Right lobe of liver (tissue), 6 donors: ENCODE data around the gene GATB. TPM values are rescaled to one million over a fixed set of nuclear protein-coding genes. Genes with fewer than 3 reads are reported as not detected.

Source experiments
- ATAC-seq, 4 donors: fragments of 200-7000 bp; cut with Tn5 transposase; one replicate each; pipeline ENCODE4 v1.9.1; 2020; ENCODE audit warnings: mild to moderate bottlenecking in 4 of 4, moderate library complexity in 4 of 4
- DNase-seq, 3 donors: peaks; one replicate each; pipeline ENCODE4 v3.0.0-alpha.2; 2020
- H3K27ac ChIP-seq, 3 donors: fragments of 200-600 bp; one replicate each; pipeline ENCODE4 v1.8.0; 2022
- H3K27me3 ChIP-seq, 2 donors: fragments of 200-600 bp; one replicate each; pipeline ENCODE4 v1.8.0; 2022
- H3K36me3 ChIP-seq, 4 donors: fragments of 200-600 bp; sonication (generic) in 1 of 4; one replicate each; pipeline versions ENCODE4 v1.5.1 to v1.8.0; 2017 to 2022; ENCODE audit warnings: control low read depth in 1 of 4
- H3K4me1 ChIP-seq, 4 donors: fragments of 200-600 bp; sonication (generic) in 1 of 4; one replicate each; pipeline versions ENCODE4 v1.5.1 to v1.8.0; 2017 to 2022; ENCODE audit warnings: control low read depth in 1 of 4
- H3K4me3 ChIP-seq, 3 donors: fragments of 200-600 bp; one replicate each; pipeline ENCODE4 v1.8.0; 2022
- H3K9me3 ChIP-seq, 4 donors: fragments of 200-600 bp; sonication (generic) in 1 of 4; one replicate each; pipeline versions ENCODE4 v1.5.1 to v1.8.0; 2017 to 2022; ENCODE audit warnings: control low read depth in 1 of 4
- POLR2A ChIP-seq: fragments of 450-650 bp; IDR thresholded peaks from one replicate; pipeline ENCODE4 v1.6.1; 2017; ENCODE audit warnings: antibody characterized with exemption, mild to moderate bottlenecking
- WGBS: methylation state at CpG from one replicate; pipeline ENCODE4 v1.1.6; 2018; ENCODE audit warnings: low coverage, low lambda C conversion rate; ENCODE audit not compliant: insufficient coverage; ENCODE audit errors: missing lambda C conversion rate; 5-methylcytosine and 5-hydroxymethylcytosine counted together
- intact Hi-C, 2 donors: fragments of 100-400 bp; cut with DNase I; formaldehyde crosslinking; loops; one replicate each; pipeline versions ENCODE4 v1.11.2 to v1.14.1; 2022
- total RNA-seq, 6 experiments: library from RNA; depleted of rRNA in 2 of 6; stranded (reverse); fragments of >200 nt in 2 of 6; fragmentation: NEBNext Ultra II Directional in 3 of 6; extraction: Animal tissue kit (Norgen Biotek cat#: 25700) in 3 of 6; gene quantifications; one replicate each; pipeline versions ENCODE4 v1.1.0 to v1.2.4, GENCODE V29; 2016 to 2023
- TF ChIP-seq, protein P1 (sequence below), 4 donors: fragments of 200-600 bp in 3 of 4; fragments of 450-650 bp in 1 of 4; IDR thresholded peaks; one replicate each; pipeline versions ENCODE4 v1.5.1 to v1.8.0; 2016 to 2022; ENCODE audit warnings: antibody characterized with exemption in 4 of 4, mild to moderate bottlenecking in 2 of 4
- donor health status: DM: no; HTN: yes; CAD: no.
- donor health status: DM: no; HTN: no; CAD: no.
- donor health status: DM: no; HTN: no; CAD: no.
- donor health status: DM: no; HTN: yes; CAD: no.
- donor health status: DM: no; HTN: yes; CAD: no.

The GATB gene
- total RNA-seq, 6 experiments from 2014 or later, result 16.5 to 38.7 (median 17.5) TPM

DNA sequence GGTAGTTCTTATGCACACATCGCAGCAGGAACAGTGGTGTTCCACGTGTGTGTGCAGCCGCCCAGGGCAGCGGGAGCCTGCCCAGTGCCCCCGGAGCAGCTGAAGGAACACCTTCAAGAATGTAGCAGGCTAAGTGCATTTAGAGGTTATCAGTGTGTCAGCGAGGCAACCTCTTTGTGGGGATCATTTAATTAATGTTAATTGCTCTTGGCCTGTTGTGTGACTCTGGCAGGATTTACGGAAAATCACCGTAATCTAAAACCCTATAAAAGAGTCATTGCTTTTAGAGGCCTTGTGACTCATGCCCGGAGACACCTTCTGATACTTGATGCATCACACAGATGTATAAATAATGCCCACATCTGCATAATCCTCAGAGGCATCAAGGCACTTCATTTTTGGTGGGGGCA lies 47.3 kb upstream of the GATB start:
- Histone ChIP-seq H3K27ac (no peak overlapping the region), H3K4me1 (no peaks in the 10 kb centered on the region), H3K36me3 (no peaks in the 10 kb centered on the region), H3K4me3 (no peak overlapping the region), H3K27me3 (no peaks in the 10 kb centered on the region), H3K9me3 (no peaks in the 10 kb centered on the region)
- 74% methylated on average over 5 of the region's 9 CpGs for WGBS
- ATAC-seq (no peak), DNase-seq (no peak)
- TF ChIP-seq POLR2A, result no peak
- TF ChIP-seq, protein P1, sequence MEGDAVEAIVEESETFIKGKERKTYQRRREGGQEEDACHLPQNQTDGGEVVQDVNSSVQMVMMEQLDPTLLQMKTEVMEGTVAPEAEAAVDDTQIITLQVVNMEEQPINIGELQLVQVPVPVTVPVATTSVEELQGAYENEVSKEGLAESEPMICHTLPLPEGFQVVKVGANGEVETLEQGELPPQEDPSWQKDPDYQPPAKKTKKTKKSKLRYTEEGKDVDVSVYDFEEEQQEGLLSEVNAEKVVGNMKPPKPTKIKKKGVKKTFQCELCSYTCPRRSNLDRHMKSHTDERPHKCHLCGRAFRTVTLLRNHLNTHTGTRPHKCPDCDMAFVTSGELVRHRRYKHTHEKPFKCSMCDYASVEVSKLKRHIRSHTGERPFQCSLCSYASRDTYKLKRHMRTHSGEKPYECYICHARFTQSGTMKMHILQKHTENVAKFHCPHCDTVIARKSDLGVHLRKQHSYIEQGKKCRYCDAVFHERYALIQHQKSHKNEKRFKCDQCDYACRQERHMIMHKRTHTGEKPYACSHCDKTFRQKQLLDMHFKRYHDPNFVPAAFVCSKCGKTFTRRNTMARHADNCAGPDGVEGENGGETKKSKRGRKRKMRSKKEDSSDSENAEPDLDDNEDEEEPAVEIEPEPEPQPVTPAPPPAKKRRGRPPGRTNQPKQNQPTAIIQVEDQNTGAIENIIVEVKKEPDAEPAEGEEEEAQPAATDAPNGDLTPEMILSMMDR (IDR thresholded peaks at IDR 0.05), result no peak
- intact Hi-C loops, result no loop called here

DNA sequence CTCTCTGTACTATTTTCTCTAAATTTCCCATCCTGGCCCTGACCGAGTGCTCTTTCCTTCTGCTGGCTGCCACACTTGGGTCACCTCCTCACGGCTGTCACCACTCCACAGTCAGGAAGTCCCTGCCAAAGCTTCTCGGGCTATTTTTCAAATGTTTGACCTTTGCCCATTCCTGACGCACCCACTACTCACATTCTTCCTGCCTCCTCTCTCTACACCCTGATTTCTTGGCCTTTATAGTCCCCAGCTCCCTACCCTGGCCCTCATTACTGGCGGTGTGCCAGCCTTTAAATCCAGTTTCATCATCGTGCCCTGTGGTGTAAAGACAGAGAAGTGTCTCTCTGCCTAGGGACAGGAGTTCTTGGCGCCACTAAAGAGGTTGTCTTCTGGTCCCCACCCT lies 46.4 kb upstream of the GATB start:
- Histone ChIP-seq H3K36me3 (no peaks in the 10 kb centered on the region), H3K27ac (no peak overlapping the region), H3K4me3 (no peak overlapping the region), H3K4me1 (no peaks in the 10 kb centered on the region), H3K9me3 (no peaks in the 10 kb centered on the region), H3K27me3 (no peaks in the 10 kb centered on the region)
- DNase-seq (no peak), ATAC-seq (no peak)
- WGBS, result 52% methylated on average over 7 of the region's 7 CpGs
- intact Hi-C loops, result no loop called here
- TF ChIP-seq, protein P1 (IDR thresholded peaks at IDR 0.05), result no peak
- no peak for TF ChIP-seq POLR2A

DNA sequence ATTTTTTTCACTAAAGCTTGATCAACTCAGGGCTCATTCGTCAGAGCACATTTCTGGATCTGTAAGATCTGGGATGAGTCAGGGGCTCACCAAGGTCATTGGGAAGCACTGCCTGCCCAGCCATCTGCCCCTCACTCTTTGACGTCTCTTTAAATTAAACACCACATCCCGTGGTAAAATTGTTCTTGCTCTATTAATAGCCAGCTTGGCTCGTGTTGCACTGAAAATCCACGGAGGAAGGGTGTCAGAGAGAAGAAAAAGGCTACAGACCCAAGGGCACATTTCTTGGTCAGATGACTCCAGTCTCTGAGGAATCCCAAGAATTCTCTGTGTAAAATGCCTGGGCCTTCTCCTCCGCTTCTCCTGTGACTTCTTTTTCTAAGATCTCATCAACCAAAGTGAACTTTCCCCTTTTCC lies 45.7 kb upstream of the GATB start:
- no peak overlapping the region for H3K27ac ChIP-seq
- H3K4me3 ChIP-seq, result no peak overlapping the region
- ATAC-seq (no peak), DNase-seq (no peak)
- no peaks in the 10 kb centered on the region for H3K36me3 ChIP-seq
- TF ChIP-seq, protein P1 (IDR thresholded peaks at IDR 0.05), result no peak
- no peak for TF ChIP-seq POLR2A
- no peaks in the 10 kb centered on the region for H3K9me3 ChIP-seq
- no peaks in the 10 kb centered on the region for H3K4me1 ChIP-seq
- 24% methylated on average over 4 of the region's 6 CpGs for WGBS
- intact Hi-C loops, result no loop called here
- no peaks in the 10 kb centered on the region for H3K27me3 ChIP-seq

DNA sequence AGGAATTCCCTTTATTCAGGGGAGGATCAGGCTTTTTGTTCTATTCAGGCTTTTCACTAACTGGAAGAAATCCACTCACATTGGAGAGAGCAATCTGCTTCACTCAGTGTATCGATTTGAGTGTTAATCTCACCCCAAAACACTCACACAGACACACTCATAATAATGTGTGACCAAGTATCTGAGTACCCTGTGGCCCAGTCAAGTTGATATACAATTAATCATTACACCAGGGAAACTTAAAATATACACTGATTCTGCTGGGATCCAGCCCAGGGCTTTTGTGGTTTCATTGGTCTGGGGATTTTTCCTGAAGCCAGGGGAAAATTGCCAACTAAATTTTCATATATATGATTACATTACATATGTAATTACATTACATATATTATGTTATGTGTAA lies 44.0 kb upstream of the GATB start:
- H3K27me3 ChIP-seq, result no peaks in the 10 kb centered on the region
- H3K9me3 ChIP-seq, result no peaks in the 10 kb centered on the region
- H3K4me3 ChIP-seq, result no peak overlapping the region
- H3K4me1 ChIP-seq, result no peaks in the 10 kb centered on the region
- no peak for TF ChIP-seq POLR2A
- TF ChIP-seq, protein P1 (IDR thresholded peaks at IDR 0.05), result no peak
- ATAC-seq (no peak), DNase-seq (no peak)
- intact Hi-C loops, result no loop called here
- H3K27ac ChIP-seq, result no peak overlapping the region
- no peaks in the 10 kb centered on the region for H3K36me3 ChIP-seq
- WGBS, result 71% methylated on average over 1 of the region's 1 CpG

DNA sequence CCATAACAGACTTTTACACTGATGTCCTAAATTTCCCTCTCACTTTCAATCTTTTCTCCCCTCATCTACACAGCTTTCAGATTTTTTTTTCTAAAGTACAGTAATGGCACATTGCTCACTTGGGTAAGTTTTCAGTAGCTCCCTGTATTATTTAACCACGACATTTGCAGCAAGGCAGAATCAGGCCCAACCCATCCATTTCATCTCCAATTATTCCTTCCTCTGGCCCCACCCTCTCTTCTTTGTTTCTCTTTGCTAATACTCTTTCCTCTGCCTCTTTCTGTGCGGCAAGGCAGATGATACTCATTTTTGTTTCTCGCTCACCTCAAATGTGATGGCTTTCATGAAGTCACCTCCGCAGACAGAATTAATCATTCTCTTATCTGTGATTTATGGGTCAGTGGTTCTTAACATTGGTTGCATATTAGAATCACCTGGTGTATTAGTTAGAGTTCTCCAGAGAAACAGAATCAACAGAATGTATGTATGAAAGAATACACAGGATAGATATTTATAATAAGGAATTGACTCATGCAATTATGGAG lies 43.4 kb upstream of the GATB start:
- H3K27me3 ChIP-seq, result no peaks in the 10 kb centered on the region
- WGBS, result 77% methylated on average over 4 of the region's 4 CpGs
- TF ChIP-seq, protein P1 (IDR thresholded peaks at IDR 0.05), result no peak
- TF ChIP-seq POLR2A, result no peak
- H3K4me1 ChIP-seq, result no peaks in the 10 kb centered on the region
- no peaks in the 10 kb centered on the region for H3K9me3 ChIP-seq
- no peak for ATAC-seq
- intact Hi-C loops, result no loop called here
- H3K36me3 ChIP-seq, result no peaks in the 10 kb centered on the region
- no peak overlapping the region for H3K27ac ChIP-seq
- no peak for DNase-seq
- no peak overlapping the region for H3K4me3 ChIP-seq
